Common myeloid progenitor, CD34-positive (primary cell): Measurements from ENCODE around the gene DPF3.

Experiments used
- CTCF ChIA-PET: fragments of 350-600 bp; sonication (Branson Sonifier 250); formaldehyde crosslinking; loops from one replicate; lab custom pipeline; 2021; ENCODE audit warnings: antibody characterized with exemption; lab: Charles Lee
- POLR2A ChIA-PET: fragments of 350-600 bp; sonication (Branson Sonifier 250); formaldehyde crosslinking; loops from one replicate; lab custom pipeline; 2021; ENCODE audit warnings: antibody characterized with exemption; lab: Charles Lee
- DNase-seq, 3 donors: peaks; one replicate each; pipeline versions ENCODE4 v3.0.0 to v3.0.0-alpha.2; 2013
- H3K27ac ChIP-seq, 2 experiments: 1 replicate in 1 of 2; 2 replicates in 1 of 2; pipeline ENCODE4 v1.7.0; 2013; ENCODE audit warnings: inconsistent platforms in 2 of 2, low read length in 2 of 2, mild to moderate bottlenecking in 2 of 2, low read depth in 1 of 2, moderate library complexity in 1 of 2; ENCODE audit not compliant: severe bottlenecking in 2 of 2, insufficient read depth in 1 of 2, poor library complexity in 1 of 2
- H3K27me3 ChIP-seq, 5 experiments: replicated peaks in 2 of 5; 1 replicate in 3 of 5; 2 replicates in 2 of 5; pipeline versions ENCODE4 v1.6.1 to v1.7.0; 2013; ENCODE audit warnings: low read length in 4 of 5, mild to moderate bottlenecking in 2 of 5, moderate library complexity in 2 of 5, inconsistent platforms in 1 of 5; ENCODE audit not compliant: insufficient read depth in 5 of 5, control insufficient read depth in 4 of 5
- H3K36me3 ChIP-seq, 4 experiments: 1 replicate in 2 of 4; 2 replicates in 2 of 4; pipeline versions ENCODE4 v1.6.1 to v1.7.0; 2013; ENCODE audit warnings: low read length in 3 of 4, control low read depth in 1 of 4, mild to moderate bottlenecking in 1 of 4; ENCODE audit not compliant: control insufficient read depth in 4 of 4, insufficient read depth in 4 of 4
- H3K4me1 ChIP-seq, 4 experiments: 1 replicate in 3 of 4; 2 replicates in 1 of 4; pipeline versions ENCODE4 v1.6.1 to v1.7.1; 2013; ENCODE audit warnings: low read length in 3 of 4, mild to moderate bottlenecking in 3 of 4, control low read depth in 1 of 4, inconsistent platforms in 1 of 4, moderate library complexity in 1 of 4; ENCODE audit not compliant: control insufficient read depth in 4 of 4, insufficient read depth in 4 of 4; ENCODE audit errors: control extremely low read depth in 1 of 4
- H3K4me3 ChIP-seq, 7 experiments: 1 replicate in 4 of 7; 2 replicates in 3 of 7; pipeline versions ENCODE4 v1.5.1 to v1.7.0; 2013; ENCODE audit warnings: mild to moderate bottlenecking in 7 of 7, low read length in 6 of 7, moderate library complexity in 6 of 7, inconsistent platforms in 2 of 7, low read depth in 2 of 7, control low read depth in 1 of 7; ENCODE audit not compliant: insufficient read depth in 4 of 7, control insufficient read depth in 1 of 7; ENCODE audit errors: extremely low read depth in 1 of 7
- H3K9me3 ChIP-seq, 5 experiments: 1 replicate in 4 of 5; 2 replicates in 1 of 5; pipeline versions ENCODE4 v1.6.1 to v1.7.1; 2013; ENCODE audit warnings: low read length in 4 of 5, mild to moderate bottlenecking in 2 of 5, inconsistent platforms in 1 of 5, low read depth in 1 of 5, moderate library complexity in 1 of 5; ENCODE audit not compliant: control insufficient read depth in 4 of 5, insufficient read depth in 2 of 5; ENCODE audit errors: control extremely low read depth in 1 of 5
- WGBS: methylation state at CpG from one replicate; pipeline ENCODE4 v1.1.5; 2013; ENCODE audit not compliant: insufficient coverage; 5-methylcytosine and 5-hydroxymethylcytosine counted together

Gene DPF3

GRCh38 chr14:72898448-72898847 is 4.5 kb upstream of the DPF3 start:
- Histone ChIP-seq H3K9me3 (no peaks in the 10 kb centered on the region), H3K27ac (no peak overlapping the region), H3K27me3 (peaks cover 8 to 67% (median 27%) of the 10 kb centered on the region in 5 experiments), H3K4me1 (peaks cover 3 to 16% (median 13%) of the 10 kb centered on the region in 4 experiments), H3K36me3 (no peaks in the 10 kb centered on the region), H3K4me3 (no peak overlapping the region)
- ChIA-PET CTCF (interaction anchor here (1.5 to 5.9 kb wide), 2 partner anchors 12 to 384 kb away, joined by 3 to 48 read pairs; no protein-coding TSS in a partner anchor), POLR2A (no interaction called here)
- 44% methylated on average over 2 of the region's 3 CpGs for WGBS
- no peak for DNase-seq

DNA sequence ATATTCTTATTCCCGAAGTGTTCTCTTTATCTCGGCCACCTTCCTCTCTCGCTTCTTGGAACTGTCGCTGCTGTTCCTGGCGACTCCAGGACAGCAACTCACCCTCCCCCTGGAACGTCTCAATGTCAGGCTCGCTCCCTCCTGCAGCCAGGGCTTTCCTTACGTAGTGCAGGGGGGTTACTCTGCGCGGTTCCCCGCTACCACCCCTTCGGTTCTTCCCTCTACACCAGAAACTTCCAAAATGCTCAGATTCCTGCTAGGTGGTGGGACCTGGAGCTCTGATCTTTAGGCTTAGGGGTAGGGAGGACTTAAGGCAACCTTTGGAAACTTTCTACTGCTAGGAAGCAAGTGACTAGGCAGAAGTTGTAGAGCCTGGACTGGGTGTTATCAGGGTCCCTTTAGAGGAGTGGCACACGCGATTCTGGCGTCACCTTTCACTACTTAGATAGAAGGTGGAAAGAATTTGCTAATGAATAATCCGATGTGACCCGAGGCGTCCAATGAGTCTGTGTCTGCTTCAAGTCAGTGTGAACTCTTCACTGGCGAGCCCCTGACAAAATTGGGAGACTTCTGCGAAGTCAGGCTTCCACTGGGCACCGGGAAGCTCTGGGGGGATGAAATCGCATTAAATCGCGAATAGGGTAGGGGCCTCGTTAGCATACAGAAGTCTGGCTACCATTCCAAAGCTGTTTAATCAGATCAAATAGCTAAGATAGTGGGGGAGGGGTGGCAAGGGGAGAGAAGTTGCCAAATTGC is 900 bp upstream of the DPF3 start:
- ChIA-PET POLR2A (no interaction called here), CTCF (interaction anchor here (0.8 to 1.2 kb wide), 6 partner anchors 9 to 382 kb away, joined by 3 to 5 read pairs (median 4); no protein-coding TSS in a partner anchor)
- no peak overlapping the region for H3K27ac ChIP-seq
- no peaks in the 10 kb centered on the region for H3K36me3 ChIP-seq
- DNase-seq = peak in 1 of 3 donors; percentile 37
- peaks cover 3 to 34% (median 30%) of the 10 kb centered on the region in 4 experiments for H3K4me1 ChIP-seq
- H3K9me3 ChIP-seq = no peaks in the 10 kb centered on the region
- peaks cover 16 to 80% (median 41%) of the 10 kb centered on the region in 5 experiments for H3K27me3 ChIP-seq
- 5% methylated on average over 18 of the region's 25 CpGs for WGBS
- peak overlapping the region in 6 of 7 experiments; percentile 70 to 79 (median 76) for H3K4me3 ChIP-seq

GRCh38 chr14:72894323-72894622 is 372 bp upstream of the DPF3 start:
- Histone ChIP-seq H3K36me3 (no peaks in the 10 kb centered on the region), H3K4me1 (peaks cover 3 to 34% (median 30%) of the 10 kb centered on the region in 4 experiments), H3K27ac (no peak overlapping the region), H3K27me3 (peaks cover 16 to 82% (median 42%) of the 10 kb centered on the region in 5 experiments), H3K4me3 (peak overlapping the region in 6 of 7 experiments; percentile 70 to 79 (median 76)), H3K9me3 (no peaks in the 10 kb centered on the region)
- CTCF ChIA-PET = interaction anchor here (0.9 to 1.2 kb wide), 3 partner anchors 11 to 381 kb away, joined by 3 to 4 read pairs (median 3); no protein-coding TSS in a partner anchor
- WGBS = 1% methylated on average over 9 of the region's 11 CpGs
- no peak for DNase-seq
- POLR2A ChIA-PET = no interaction called here

GRCh38 chr14:72892879-72893635 is 844 bp downstream of the DPF3 start:
- under 1% methylated on average over 63 of the region's 68 CpGs for WGBS
- Histone ChIP-seq H3K27me3 (peaks cover 16 to 86% (median 50%) of the 10 kb centered on the region in 5 experiments), H3K36me3 (no peaks in the 10 kb centered on the region), H3K9me3 (no peaks in the 10 kb centered on the region), H3K4me3 (peak overlapping the region; percentile 40 to 79 (median 74)), H3K4me1 (peaks cover 3 to 34% (median 30%) of the 10 kb centered on the region in 4 experiments), H3K27ac (no peak overlapping the region)
- peak in 2 of 3 donors; percentile 44 to 57 for DNase-seq
- POLR2A ChIA-PET = no interaction called here
- CTCF ChIA-PET = interaction anchor here (1.7 kb wide), 1 partner anchor 379 kb away, joined by 7 read pairs; no protein-coding TSS in a partner anchor

GRCh38 chr14:72892103-72892878 is 1.6 kb downstream of the DPF3 start:
- DNase-seq = peak in 2 of 3 donors; percentile 68 to 73
- ChIA-PET POLR2A (no interaction called here), CTCF (interaction anchor here (1.7 to 1.9 kb wide), 2 partner anchors 12 to 378 kb away, joined by 7 to 8 read pairs; no protein-coding TSS in a partner anchor)
- Histone ChIP-seq H3K27me3 (peaks cover 16 to 91% (median 50%) of the 10 kb centered on the region in 5 experiments), H3K27ac (no peak overlapping the region), H3K4me1 (peaks cover 3 to 34% (median 30%) of the 10 kb centered on the region in 4 experiments), H3K9me3 (no peaks in the 10 kb centered on the region), H3K36me3 (no peaks in the 10 kb centered on the region), H3K4me3 (peak overlapping the region in 6 of 7 experiments; percentile 19 to 79 (median 72))
- under 1% methylated on average over 37 of the region's 47 CpGs for WGBS

- ChIA-PET CTCF (interaction anchor here (1.2 to 1.9 kb wide), 4 partner anchors 10 to 378 kb away, joined by 3 to 8 read pairs (median 5); no protein-coding TSS in a partner anchor), POLR2A (no interaction called here)
- Histone ChIP-seq H3K36me3 (no peaks in the 10 kb centered on the region), H3K27ac (no peak overlapping the region), H3K9me3 (no peaks in the 10 kb centered on the region), H3K4me1 (peaks cover 3 to 34% (median 31%) of the 10 kb centered on the region in 4 experiments), H3K4me3 (peak overlapping the region in 2 of 7 experiments; percentile 74 to 79), H3K27me3 (peaks cover 16 to 87% (median 47%) of the 10 kb centered on the region in 5 experiments)
- DNase-seq = no peak
- 11% methylated on average over 11 of the region's 14 CpGs for WGBS
Measured at GRCh38 chr14:72891666-72892102, 2.2 kb downstream of the DPF3 start.
